NCI-H2171 treated with DMSO at 0.1 percent for 48 hours (cell line): ENCODE measurements around the gene HCN4.

Source experiments
- DNase-seq: peaks from one replicate; lab custom pipeline; 2025; lab: John Stamatoyannopoulos, UW

Gene HCN4

DNA sequence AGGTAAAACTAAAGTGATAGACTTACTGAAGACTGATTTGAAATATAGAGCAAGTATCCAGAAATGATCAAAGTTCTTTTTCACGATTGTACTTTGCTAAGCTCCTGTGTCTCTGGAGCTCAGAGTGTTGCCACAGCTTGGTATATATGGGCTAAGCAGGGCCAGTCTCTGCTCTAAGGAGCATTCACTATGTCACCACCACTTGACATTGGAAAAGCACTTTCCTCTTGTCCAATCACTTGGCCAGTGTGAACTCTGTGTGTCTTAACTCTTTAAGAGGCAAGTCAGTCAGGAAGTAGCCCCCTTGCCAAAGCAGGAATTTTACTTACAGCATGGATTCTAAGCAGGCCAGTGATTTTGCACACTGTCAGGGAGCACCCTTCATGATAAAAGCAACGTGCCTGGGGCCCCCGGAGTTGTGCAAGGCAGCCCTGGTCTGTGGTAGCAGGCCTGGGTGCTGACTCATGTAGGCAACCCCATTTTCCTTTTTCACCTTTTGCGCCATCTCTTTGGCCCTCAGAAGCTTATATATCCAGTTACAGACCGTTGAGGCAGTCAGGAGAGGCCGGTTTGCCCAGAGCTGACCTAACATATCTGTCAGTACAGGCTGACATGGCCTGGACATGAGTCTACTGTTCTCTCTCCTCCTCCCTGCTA is 73.0 kb downstream of the HCN4 start:
- DNase-seq = no peak

DNA sequence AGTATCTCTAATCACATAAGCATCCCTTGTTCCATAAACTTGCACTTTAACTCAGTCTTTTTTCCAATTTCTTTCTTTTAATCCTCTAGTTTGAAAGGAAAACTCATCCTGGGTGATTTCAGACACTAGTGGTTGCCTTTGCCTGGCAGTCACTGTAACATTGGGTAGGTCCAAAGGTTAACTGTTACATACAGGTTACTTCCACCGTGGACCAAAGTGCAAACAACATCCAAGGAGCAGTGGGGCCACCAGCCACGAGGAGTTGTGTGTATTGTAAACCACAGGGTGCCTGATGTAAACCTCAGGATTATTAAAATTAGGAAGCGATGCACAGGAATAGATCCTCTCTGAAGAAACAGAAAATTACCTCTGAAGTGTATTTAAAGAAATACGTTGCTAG is 75.0 kb downstream of the HCN4 start:
- DNase-seq = no peak

DNA sequence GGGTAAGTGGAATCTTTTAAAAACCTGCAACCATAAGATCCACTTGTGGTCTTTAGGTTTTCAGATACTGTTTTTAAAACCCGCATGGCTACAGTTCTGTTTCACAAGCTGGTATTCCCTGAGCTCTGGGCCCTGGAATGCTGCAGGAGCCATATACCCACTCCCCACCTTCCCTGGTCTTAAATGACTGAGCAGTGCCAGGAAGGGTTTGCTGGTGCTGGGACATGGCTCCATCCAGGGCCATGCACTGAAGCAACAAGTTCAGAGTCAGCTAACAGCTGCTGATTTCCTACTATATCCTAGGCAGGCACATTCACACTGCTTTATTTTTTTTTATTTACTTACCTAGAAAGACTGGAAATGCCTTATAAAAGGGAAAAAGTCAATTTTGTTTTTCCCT is 77.3 kb downstream of the HCN4 start:
- DNase-seq = no peak

DNA sequence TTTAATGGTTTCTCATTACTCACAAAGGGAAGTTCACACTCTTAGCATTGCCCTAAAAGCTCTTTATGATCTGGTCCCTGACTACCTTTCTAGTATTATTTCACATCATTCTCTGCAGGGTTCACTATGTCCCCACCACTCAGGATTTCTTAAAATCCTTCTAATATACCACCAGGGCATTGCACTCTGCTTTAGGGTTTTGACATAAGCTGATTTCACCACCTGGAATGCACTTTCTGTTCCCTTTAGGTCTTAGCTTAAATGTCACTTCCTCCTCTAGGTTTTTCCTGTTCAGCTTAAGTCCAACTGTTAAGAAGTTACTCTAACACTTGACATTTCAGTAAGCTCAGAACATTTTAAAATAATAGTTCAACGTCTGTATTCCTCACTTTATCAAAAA is 81.7 kb downstream of the HCN4 start:
- no peak for DNase-seq

DNA sequence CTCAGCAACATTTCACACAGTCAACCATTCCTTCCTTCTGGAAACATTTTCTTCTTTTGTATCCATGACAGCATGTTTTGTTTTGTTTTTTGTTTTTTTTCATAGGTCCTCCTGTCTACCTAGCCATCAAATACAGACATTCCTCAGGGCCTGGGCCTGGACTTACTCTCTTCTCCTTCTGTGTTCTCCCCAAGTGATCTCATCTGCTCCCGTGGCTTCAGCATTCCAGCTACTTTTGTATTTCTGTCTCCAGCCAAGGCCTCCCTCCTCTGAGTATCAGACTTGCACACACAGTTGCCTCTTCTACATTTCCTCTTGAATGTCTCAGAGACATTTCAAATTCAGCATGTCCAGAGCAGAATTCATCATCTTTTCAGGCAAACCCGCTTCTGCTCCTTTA is 82.4 kb downstream of the HCN4 start:
- no peak for DNase-seq

DNA sequence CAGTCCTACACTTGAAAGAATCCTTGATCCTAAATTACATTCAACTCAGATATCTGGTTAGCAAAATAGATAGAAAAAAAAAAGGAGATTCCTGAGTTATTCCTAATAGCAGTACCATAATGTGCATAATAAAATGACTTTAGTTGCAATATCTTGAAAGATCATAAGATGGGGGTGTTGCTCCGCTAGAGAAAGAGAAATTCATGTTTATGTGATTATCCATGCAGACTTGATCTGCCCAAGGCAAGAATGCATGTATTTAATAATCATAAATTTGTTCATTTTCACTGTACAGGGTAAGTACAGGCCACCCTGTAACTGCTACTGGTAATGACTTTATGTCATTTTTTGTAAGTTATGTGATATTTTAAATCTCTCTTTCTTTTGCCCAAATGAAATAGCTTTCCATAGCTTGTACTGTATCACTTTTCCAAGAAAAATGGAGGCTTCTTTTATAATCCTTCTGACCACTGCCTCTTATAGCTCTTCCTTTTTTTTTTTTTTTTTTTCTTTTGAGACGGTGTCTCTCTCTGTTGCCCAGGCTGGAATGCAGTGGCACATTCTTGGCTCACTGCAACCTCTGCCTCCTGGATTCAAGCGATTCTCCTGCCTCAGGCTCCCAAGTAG is 84.6 kb downstream of the HCN4 start:
- DNase-seq = peak; percentile 39

DNA sequence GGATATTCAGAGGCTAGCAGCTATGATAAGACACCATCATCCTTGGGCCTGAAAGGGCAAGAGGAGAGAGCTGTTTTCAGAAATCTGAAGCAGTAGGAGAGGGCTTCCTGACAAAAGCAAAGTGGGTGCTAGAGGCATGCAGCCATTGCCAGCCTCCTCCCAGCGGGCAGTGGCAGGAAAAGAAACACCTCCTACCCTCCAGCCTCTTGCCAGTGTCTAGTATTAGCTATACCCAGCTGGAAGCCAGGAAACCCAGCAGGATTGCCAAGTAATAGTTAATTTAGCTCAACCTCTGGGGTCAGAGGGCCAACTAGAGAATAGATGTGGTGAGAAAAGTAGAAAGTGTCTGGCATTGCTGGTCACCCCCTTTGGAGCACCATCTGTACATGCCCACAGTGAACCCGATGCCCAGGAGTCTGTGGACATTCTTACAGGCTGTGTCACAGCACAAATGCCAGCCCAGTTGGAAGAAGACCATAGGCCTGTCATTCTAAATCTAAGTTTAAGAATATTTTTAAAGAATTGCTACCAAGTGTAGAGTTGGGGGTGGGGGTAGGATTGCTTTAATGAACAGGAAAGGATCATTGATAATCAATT is 85.3 kb downstream of the HCN4 start:
- DNase-seq = no peak

DNA sequence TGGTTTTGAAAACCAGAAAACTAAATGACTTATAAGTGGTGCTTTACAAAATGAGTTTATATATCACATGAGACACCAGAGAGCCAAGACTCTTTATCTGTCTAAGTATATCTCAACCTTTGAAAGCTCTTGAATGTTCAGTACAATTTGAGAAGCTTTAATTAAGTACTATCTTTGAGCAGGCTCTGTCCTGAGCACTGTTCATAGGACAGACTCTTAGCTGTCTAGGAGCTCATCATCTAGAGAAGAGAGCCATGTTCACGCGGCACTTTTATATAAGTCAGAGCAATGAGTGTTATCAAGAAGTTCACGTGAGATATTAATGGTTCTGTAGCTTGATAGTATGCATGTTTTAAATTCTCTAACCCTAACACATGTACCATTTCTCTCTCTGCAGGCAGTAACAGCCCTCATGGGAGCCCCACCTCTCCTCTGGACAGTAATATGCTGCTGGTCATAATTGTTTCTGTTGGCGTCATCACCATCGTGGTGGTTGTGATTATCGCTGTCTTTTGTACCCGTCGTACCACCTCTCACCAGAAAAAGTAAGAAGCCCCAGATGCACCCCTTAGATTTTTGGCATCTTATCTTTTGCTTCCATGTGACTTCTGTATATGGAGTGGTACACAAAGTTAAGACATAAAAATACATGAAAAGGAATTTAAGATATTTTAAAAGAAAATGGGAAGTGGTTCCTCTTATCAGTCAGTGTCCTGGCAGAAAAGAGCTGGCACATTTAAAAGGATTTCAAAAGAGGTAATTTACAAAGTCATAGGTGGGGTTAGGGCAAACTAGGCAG is 86.0 kb downstream of the HCN4 start:
- DNase-seq = no peak

DNA sequence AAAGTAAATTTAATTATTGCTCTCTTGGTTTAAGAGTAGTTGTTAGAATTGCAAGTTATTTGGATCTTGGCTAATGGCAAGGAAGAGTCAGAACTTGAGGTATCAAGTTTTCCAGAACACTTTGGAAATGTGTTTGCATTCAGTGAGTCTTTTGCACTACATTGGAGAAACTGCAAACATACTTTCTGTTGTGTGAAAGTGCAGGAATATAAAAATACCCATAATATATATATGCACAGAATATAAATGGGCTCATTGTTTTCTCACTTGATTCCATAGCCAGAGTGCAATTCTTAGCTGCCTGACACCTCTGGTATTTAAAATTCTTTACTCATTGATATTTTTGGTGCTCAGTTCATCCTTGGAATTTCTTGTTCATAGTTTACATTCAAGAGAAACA is 92.9 kb downstream of the HCN4 start:
- no peak for DNase-seq

DNA sequence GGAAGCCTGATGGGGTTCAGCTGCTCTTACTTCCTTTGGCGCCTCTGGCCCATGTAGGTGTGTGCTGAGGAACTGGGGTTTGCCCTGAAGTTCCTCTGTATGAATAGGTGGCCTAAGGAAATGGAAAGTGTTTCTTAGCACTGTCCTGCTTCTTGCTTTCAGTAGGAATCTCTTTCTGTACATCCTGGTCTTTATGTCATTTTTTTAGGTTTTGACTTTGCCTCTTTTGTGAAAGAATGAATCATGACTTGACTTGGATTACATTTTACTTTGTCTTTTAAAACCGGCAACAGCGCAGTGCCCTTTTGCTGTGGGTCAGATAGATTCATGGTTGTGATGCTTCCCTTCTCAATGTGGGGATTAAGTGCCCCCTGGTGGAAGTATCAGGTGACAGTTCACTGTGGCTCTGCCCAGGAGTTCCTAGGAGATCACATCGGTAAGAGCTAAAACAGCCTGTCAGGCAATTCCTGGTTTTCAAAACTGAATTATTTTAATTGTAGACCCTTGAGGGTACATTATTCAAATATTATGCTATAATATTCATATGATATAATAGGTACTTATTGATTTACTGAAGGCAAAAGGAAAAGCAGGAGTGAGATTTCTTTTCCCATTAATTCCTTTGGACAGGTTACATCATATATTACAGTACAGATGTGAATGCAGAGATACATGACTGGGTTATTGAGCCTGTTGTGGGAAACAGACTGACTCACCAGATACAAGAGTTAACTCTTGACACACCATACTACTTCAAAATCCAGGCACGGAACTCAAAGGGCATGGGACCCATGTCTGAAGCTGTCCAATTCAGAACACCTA is 95.4 kb downstream of the HCN4 start:
- DNase-seq = peak; percentile 50

DNA sequence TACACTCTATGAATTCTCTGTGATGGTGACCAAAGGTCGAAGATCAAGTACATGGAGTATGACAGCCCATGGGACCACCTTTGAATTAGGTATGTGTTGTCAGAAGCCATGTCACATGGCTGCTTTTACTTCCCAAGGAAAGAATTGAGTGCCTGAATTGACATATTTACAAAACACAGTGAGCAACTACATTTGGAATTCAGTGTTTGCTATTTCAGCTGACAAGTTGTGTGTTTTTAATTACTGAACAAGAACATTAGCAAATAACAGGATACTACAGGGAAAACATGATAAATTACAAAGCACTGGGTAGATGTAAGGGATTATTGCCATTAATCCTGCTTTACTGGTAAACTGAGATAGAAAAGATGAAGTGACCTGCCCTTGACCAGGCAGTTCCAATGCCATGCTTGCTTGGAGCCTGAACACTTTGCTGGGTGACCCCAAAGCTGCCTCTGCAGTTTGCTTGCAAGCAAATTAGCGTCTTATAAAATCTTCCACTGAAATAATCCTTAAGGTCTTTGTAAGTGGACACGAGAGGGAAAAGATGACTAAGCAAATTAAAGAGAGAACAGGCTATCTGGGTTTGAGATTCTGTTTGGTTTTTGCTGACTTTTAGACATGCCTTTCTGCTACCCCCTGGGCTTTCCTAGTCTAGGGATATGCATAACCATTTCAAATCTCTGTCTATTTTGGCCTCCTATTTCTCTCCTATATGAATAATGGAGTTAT is 98.2 kb downstream of the HCN4 start:
- DNase-seq = no peak
